Cardiac muscle cell (in vitro differentiated cells and primary cell): ENCODE measurements around the gene INSYN2B. TPM values are rescaled to one million over a fixed set of nuclear protein-coding genes. Genes with fewer than 3 reads are reported as not detected.

Experiments used
- DNase-seq, 2 donors: peaks; one replicate each; pipeline versions ENCODE4 v3.0.0 to v3.0.0-alpha.2; 2010 to 2017; ENCODE audit warnings: low read depth in 1 of 2, low spot score in 1 of 2
- H3K27ac ChIP-seq: fragments of 200-600 bp; sonication (generic); 2 replicates; pipeline ENCODE4 v1.5.1; 2016
- H3K27me3 ChIP-seq: fragments of 200-600 bp; sonication (generic); 2 replicates; pipeline ENCODE4 v1.6.0; 2016; ENCODE audit warnings: control low read depth
- H3K36me3 ChIP-seq: fragments of 200-600 bp; sonication (generic); 2 replicates; pipeline ENCODE4 v1.5.1; 2016; ENCODE audit warnings: control low read depth
- H3K4me1 ChIP-seq: fragments of 200-600 bp; sonication (generic); 2 replicates; pipeline ENCODE4 v1.8.1; 2017; ENCODE audit warnings: low read depth, mild to moderate bottlenecking, mixed run types
- H3K4me3 ChIP-seq: fragments of 200-600 bp; sonication (generic); 2 replicates; pipeline ENCODE4 v1.5.1; 2016; ENCODE audit warnings: mild to moderate bottlenecking
- H3K9me3 ChIP-seq: fragments of 200-600 bp; sonication (generic); 2 replicates; pipeline ENCODE4 v1.5.1; 2017; ENCODE audit warnings: low read depth, mild to moderate bottlenecking, control low read depth
- CTCF ChIP-seq: IDR thresholded peaks from 2 replicates; pipeline ENCODE4 v1.5.1; 2012; ENCODE audit warnings: low read depth, mild to moderate bottlenecking, low read length
- polyA plus RNA-seq: library from polyadenylated mRNA; unstranded; fragments of >200 nt; fragmentation: Nextera tagmentation; extraction: Ambion mirVana; gene quantifications from 2 replicates; pipeline ENCODE4 v1.2.1, GENCODE V29; 2016
- total RNA-seq: library from RNA; depleted of rRNA; stranded (reverse); fragments of >200 nt; gene quantifications from 2 replicates; pipeline ENCODE4 v1.2.3, GENCODE V29; 2016

Gene INSYN2B
- total and polyA plus RNA-seq, 2 experiments from 2014 or later, result 1.6 to 9.3 TPM

GRCh38 chr5:169875091-169875728 is 105.1 kb downstream of the INSYN2B start:
- Histone ChIP-seq H3K36me3 (no peaks in the 10 kb centered on the region), H3K27me3 (no peaks in the 10 kb centered on the region), H3K27ac (no peak overlapping the region), H3K4me1 (no peaks in the 10 kb centered on the region), H3K4me3 (no peak overlapping the region), H3K9me3 (no peaks in the 10 kb centered on the region)
- no peak for TF ChIP-seq CTCF
- peak in 1 of 2 donors; percentile 86 for DNase-seq

GRCh38 chr5:169874621-169875020 is 105.7 kb downstream of the INSYN2B start:
- TF ChIP-seq CTCF, result no peak
- Histone ChIP-seq H3K27me3 (no peaks in the 10 kb centered on the region), H3K9me3 (no peaks in the 10 kb centered on the region), H3K27ac (no peak overlapping the region), H3K4me1 (no peaks in the 10 kb centered on the region), H3K4me3 (no peak overlapping the region), H3K36me3 (no peaks in the 10 kb centered on the region)
- peak in 1 of 2 donors; percentile 55 for DNase-seq

- peak in 1 of 2 donors; percentile 93 for DNase-seq
- Histone ChIP-seq H3K4me3 (no peak overlapping the region), H3K36me3 (no peaks in the 10 kb centered on the region), H3K4me1 (no peaks in the 10 kb centered on the region), H3K27ac (no peak overlapping the region), H3K27me3 (no peaks in the 10 kb centered on the region), H3K9me3 (no peaks in the 10 kb centered on the region)
- TF ChIP-seq CTCF, result no peak
These were observed 106.7 kb downstream of the INSYN2B start for GRCh38 chr5:169873642-169874041.

GRCh38 chr5:169871826-169872490 is 108.3 kb downstream of the INSYN2B start:
- DNase-seq, result no peak
- H3K9me3 ChIP-seq, result no peaks in the 10 kb centered on the region
- H3K4me3 ChIP-seq, result no peak overlapping the region
- H3K27ac ChIP-seq, result no peak overlapping the region
- H3K4me1 ChIP-seq, result peaks cover 3% of the 10 kb centered on the region
- H3K27me3 ChIP-seq, result no peaks in the 10 kb centered on the region
- H3K36me3 ChIP-seq, result no peaks in the 10 kb centered on the region
- no peak for TF ChIP-seq CTCF

- TF ChIP-seq CTCF, result no peak
- DNase-seq, result peak in 1 of 2 donors; percentile 61
- Histone ChIP-seq H3K27ac (no peak overlapping the region), H3K9me3 (no peaks in the 10 kb centered on the region), H3K36me3 (no peaks in the 10 kb centered on the region), H3K4me3 (no peak overlapping the region), H3K4me1 (peaks cover 4% of the 10 kb centered on the region), H3K27me3 (no peaks in the 10 kb centered on the region)
These were observed 110.1 kb downstream of the INSYN2B start for GRCh38 chr5:169870211-169870610.
